Epithelial cell of proximal tubule (primary cell): ENCODE results near the gene TRPC6. TPM values are rescaled to one million over a fixed set of nuclear protein-coding genes. Genes with fewer than 3 reads are reported as not detected.

Experiments used
- DNase-seq: peaks from one replicate; pipeline ENCODE4 v3.0.0-alpha.2; 2011; ENCODE audit warnings: low read depth
- H3K4me3 ChIP-seq: 2 replicates; pipeline ENCODE4 v1.5.1; 2011; ENCODE audit warnings: low read depth, mild to moderate bottlenecking, low read length
- total RNA-seq: library from RNA; depleted of rRNA; stranded (reverse); fragments of >200 nt; gene quantifications from 2 replicates; pipeline ENCODE4 v1.2.3, GENCODE V29; 2015
- TF ChIP-seq, protein P1 (sequence below): conservative IDR thresholded peaks from 2 replicates; pipeline ENCODE4 v1.5.1; 2012; ENCODE audit warnings: low read depth, mild to moderate bottlenecking, low read length

Gene TRPC6
- total RNA-seq, 1 donor from 2014 or later: 0.35 TPM

DNA sequence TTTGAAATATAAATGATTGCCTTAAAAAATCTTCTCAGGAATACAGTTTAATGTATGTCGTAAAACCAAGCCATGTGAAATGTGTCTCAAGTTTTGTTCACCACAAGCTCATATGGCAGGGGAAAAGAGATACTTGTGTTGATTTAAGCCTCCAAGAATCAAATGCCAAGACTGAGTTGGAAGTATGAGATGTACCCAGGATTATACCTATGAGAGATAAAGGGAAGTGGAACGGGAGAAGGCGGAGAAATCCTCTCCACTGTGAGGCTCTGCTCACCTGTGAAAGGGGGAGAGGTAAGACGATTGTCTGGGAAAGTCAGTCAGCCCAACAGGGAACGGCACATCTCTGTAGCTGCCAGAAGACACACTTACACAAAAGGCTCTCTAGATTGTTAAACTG is 124.8 kb downstream of the TRPC6 start:
- TF ChIP-seq, protein P1, sequence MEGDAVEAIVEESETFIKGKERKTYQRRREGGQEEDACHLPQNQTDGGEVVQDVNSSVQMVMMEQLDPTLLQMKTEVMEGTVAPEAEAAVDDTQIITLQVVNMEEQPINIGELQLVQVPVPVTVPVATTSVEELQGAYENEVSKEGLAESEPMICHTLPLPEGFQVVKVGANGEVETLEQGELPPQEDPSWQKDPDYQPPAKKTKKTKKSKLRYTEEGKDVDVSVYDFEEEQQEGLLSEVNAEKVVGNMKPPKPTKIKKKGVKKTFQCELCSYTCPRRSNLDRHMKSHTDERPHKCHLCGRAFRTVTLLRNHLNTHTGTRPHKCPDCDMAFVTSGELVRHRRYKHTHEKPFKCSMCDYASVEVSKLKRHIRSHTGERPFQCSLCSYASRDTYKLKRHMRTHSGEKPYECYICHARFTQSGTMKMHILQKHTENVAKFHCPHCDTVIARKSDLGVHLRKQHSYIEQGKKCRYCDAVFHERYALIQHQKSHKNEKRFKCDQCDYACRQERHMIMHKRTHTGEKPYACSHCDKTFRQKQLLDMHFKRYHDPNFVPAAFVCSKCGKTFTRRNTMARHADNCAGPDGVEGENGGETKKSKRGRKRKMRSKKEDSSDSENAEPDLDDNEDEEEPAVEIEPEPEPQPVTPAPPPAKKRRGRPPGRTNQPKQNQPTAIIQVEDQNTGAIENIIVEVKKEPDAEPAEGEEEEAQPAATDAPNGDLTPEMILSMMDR: no peak
- DNase-seq: no peak
- H3K4me3 ChIP-seq: no peak overlapping the region

GRCh38 chr11:101458161-101458560 is 125.6 kb downstream of the TRPC6 start:
- TF ChIP-seq, protein P1: no peak
- H3K4me3 ChIP-seq: no peak overlapping the region
- no peak for DNase-seq

DNA sequence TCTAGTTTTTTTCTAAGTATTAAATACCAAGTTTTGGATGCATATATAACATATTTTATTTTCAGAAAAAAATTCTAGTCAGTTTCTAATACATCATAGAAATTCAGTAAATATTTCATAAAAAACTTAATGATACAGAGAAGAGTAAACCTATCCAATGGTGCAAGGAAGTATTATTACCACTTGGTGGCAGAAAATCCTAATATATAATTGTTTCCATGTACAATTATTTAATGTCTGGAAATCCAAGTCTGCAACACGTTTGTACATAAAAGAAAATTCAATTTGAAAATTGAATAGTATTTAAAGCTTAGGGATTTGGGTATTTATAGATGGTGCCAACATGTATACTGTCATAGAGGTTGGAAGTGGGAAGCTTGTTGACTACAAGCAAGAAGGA is 127.0 kb downstream of the TRPC6 start:
- no peak overlapping the region for H3K4me3 ChIP-seq
- DNase-seq: no peak
- TF ChIP-seq, protein P1: peak; percentile 41

DNA sequence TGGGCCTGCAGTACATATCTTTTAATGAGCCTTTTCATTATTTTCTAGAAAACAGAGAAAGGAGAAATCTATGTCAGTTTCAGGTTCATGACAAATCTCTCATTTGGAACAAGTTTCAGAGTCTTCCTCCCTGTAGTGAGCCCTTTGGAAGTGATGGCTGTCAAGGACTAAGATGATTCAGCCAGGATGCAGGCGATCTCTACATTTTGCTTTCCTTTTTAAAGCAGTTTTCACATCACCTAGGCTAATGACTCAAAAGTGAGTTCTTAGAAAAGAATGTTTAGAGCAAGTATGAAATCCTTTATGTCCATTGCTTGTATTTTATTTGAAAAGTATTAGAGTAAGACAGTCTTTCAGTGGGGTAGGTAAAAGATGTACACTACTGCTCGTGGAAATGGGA is 130.1 kb downstream of the TRPC6 start:
- DNase-seq: no peak
- no peak overlapping the region for H3K4me3 ChIP-seq
- TF ChIP-seq, protein P1: no peak

DNA sequence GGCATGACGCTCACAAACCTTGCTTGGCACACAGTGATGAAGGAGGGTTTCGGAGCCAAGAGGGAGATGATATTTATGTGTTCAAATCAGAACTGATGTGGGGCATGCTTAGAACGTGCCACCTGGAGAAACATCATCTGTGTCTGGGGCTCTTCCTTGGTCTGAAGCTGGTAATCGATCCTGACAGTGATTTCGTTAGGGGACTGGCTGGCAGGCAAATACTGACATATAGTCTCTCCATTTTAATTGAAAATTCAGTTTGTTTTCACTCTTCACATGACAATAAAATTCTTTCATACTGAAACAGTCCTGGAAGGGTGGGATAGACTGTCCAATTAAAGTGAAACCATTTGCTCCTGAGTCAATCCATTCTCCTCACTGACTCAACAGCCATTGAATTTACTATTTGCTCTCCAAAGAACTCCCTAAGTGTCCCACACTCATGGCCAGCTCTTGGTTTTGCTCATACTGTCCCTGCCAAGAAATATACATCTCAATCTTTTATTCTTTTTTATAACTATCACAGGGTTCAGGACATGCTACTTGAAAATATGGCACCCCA is 134.8 kb downstream of the TRPC6 start:
- H3K4me3 ChIP-seq: no peak overlapping the region
- DNase-seq: no peak
- TF ChIP-seq, protein P1: no peak

GRCh38 chr11:101446726-101447125 is 137.1 kb downstream of the TRPC6 start:
- DNase-seq: no peak
- H3K4me3 ChIP-seq: no peak overlapping the region
- TF ChIP-seq, protein P1: no peak

- DNase-seq: no peak
- no peak overlapping the region for H3K4me3 ChIP-seq
- TF ChIP-seq, protein P1: no peak
Observed at GRCh38 chr11:101446238-101446637, 137.6 kb downstream of the TRPC6 start.
